ENCODE results near the gene RER1. TPM values are rescaled to one million over a fixed set of nuclear protein-coding genes. Genes with fewer than 3 reads are reported as not detected.
A peak's percentile ranks its signal among the peaks of the same experiment; 100 is the strongest.

RER1 gene
- total RNA-seq, 1 donor from 2014 or later = 197 TPM

- H3K36me3 ChIP-seq (ENCODE audit: insufficient read depth, low read length) = no peaks in the 10 kb centered on the region
- no peaks in the 10 kb centered on the region for H3K9me3 ChIP-seq (ENCODE audit: insufficient read depth, low read depth, low read length)
- no peak overlapping the region for H3K27ac ChIP-seq (ENCODE audit: low read depth, low read length)
- no peak for FAIRE-seq
- H3K9ac ChIP-seq (ENCODE audit: low read length) = no peak overlapping the region
- no peak overlapping the region for H3K4me3 ChIP-seq (ENCODE audit: insufficient read depth, low read depth, low read length)
- Mint-ChIP-seq H3K4me1 (ENCODE audit: low read depth, unreplicated experiment) (peaks cover 8% of the 10 kb centered on the region), H3K36me3 (ENCODE audit: low read depth, unreplicated experiment) (no peaks in the 10 kb centered on the region), H3K27ac (ENCODE audit: unreplicated experiment) (no peak overlapping the region), H3K4me3 (ENCODE audit: unreplicated experiment) (no peak overlapping the region), H3K27me3 (ENCODE audit: low read depth, unreplicated experiment) (peaks cover 8% of the 10 kb centered on the region), H3K9me3 (ENCODE audit: unreplicated experiment) (no peaks in the 10 kb centered on the region)
- no peak for DNase-seq (ENCODE audit: low read depth)
- H3K27me3 ChIP-seq (ENCODE audit: insufficient read depth, low read length) = peaks cover 3% of the 10 kb centered on the region
- TF ChIP-seq EZH2 (IDR thresholded peaks at IDR 0.05; ENCODE audit: insufficient read depth, low read length) (no peak), CTCF (IDR thresholded peaks at IDR 0.05; ENCODE audit: insufficient read depth, low read depth, low read length) (no peak)
- H3K4me2 ChIP-seq (ENCODE audit: low read length) = peak overlapping the region; percentile 38
- peaks cover 43% of the 10 kb centered on the region for H3K4me1 ChIP-seq (ENCODE audit: insufficient read depth, low read length)
- H4K20me1 ChIP-seq (ENCODE audit: insufficient read depth, low read length) = no peaks in the 10 kb centered on the region
- no peaks in the 10 kb centered on the region for H3K79me2 ChIP-seq (ENCODE audit: insufficient read depth, low read length)
- H2AFZ ChIP-seq (ENCODE audit: low read depth, low read length) = no peak overlapping the region
Measured at GRCh38 chr1:2446394-2446793, 54.8 kb downstream of the RER1 start.

GRCh38 chr1:2446861-2447260 lies 55.2 kb downstream of the RER1 start:
- peaks cover 3% of the 10 kb centered on the region for H3K27me3 ChIP-seq (ENCODE audit: insufficient read depth, low read length)
- TF ChIP-seq EZH2 (IDR thresholded peaks at IDR 0.05; ENCODE audit: insufficient read depth, low read length) = no peak
- no peak for TF ChIP-seq CTCF (IDR thresholded peaks at IDR 0.05; ENCODE audit: insufficient read depth, low read depth, low read length)
- H3K27ac ChIP-seq (ENCODE audit: low read depth, low read length) = no peak overlapping the region
- Mint-ChIP-seq H3K9me3 (ENCODE audit: unreplicated experiment) (no peaks in the 10 kb centered on the region), H3K27me3 (ENCODE audit: low read depth, unreplicated experiment) (peaks cover 7% of the 10 kb centered on the region), H3K4me3 (ENCODE audit: unreplicated experiment) (no peak overlapping the region), H3K4me1 (ENCODE audit: low read depth, unreplicated experiment) (peaks cover 10% of the 10 kb centered on the region), H3K27ac (ENCODE audit: unreplicated experiment) (no peak overlapping the region), H3K36me3 (ENCODE audit: low read depth, unreplicated experiment) (no peaks in the 10 kb centered on the region)
- H4K20me1 ChIP-seq (ENCODE audit: insufficient read depth, low read length) = no peaks in the 10 kb centered on the region
- H2AFZ ChIP-seq (ENCODE audit: low read depth, low read length) = no peak overlapping the region
- no peaks in the 10 kb centered on the region for H3K9me3 ChIP-seq (ENCODE audit: insufficient read depth, low read depth, low read length)
- no peak overlapping the region for H3K4me3 ChIP-seq (ENCODE audit: insufficient read depth, low read depth, low read length)
- DNase-seq (ENCODE audit: low read depth) = no peak
- no peaks in the 10 kb centered on the region for H3K79me2 ChIP-seq (ENCODE audit: insufficient read depth, low read length)
- no peak overlapping the region for H3K9ac ChIP-seq (ENCODE audit: low read length)
- H3K36me3 ChIP-seq (ENCODE audit: insufficient read depth, low read length) = no peaks in the 10 kb centered on the region
- peaks cover 45% of the 10 kb centered on the region for H3K4me1 ChIP-seq (ENCODE audit: insufficient read depth, low read length)
- peak overlapping the region; percentile 38 for H3K4me2 ChIP-seq (ENCODE audit: low read length)
- FAIRE-seq = no peak

GRCh38 chr1:2447276-2448097 lies 55.8 kb downstream of the RER1 start:
- no peak overlapping the region for H3K4me3 Mint-ChIP-seq (ENCODE audit: unreplicated experiment)
- H4K20me1 ChIP-seq (ENCODE audit: insufficient read depth, low read length) = no peaks in the 10 kb centered on the region
- no peaks in the 10 kb centered on the region for H3K79me2 ChIP-seq (ENCODE audit: insufficient read depth, low read length)
- no peaks in the 10 kb centered on the region for H3K9me3 ChIP-seq (ENCODE audit: insufficient read depth, low read depth, low read length)
- H3K27me3 ChIP-seq (ENCODE audit: insufficient read depth, low read length) = peaks cover 1% of the 10 kb centered on the region
- H3K4me1 Mint-ChIP-seq (ENCODE audit: low read depth, unreplicated experiment) = peaks cover 12% of the 10 kb centered on the region
- peak overlapping the region; percentile 7 for H3K27ac ChIP-seq (ENCODE audit: low read depth, low read length)
- no peaks in the 10 kb centered on the region for H3K36me3 Mint-ChIP-seq (ENCODE audit: low read depth, unreplicated experiment)
- H3K4me1 ChIP-seq (ENCODE audit: insufficient read depth, low read length) = peaks cover 52% of the 10 kb centered on the region
- no peak for FAIRE-seq
- TF ChIP-seq CTCF (IDR thresholded peaks at IDR 0.05; ENCODE audit: insufficient read depth, low read depth, low read length) (no peak), EZH2 (IDR thresholded peaks at IDR 0.05; ENCODE audit: insufficient read depth, low read length) (no peak)
- DNase-seq (ENCODE audit: low read depth) = no peak
- no peaks in the 10 kb centered on the region for H3K36me3 ChIP-seq (ENCODE audit: insufficient read depth, low read length)
- no peak overlapping the region for H3K9ac ChIP-seq (ENCODE audit: low read length)
- H2AFZ ChIP-seq (ENCODE audit: low read depth, low read length) = peak overlapping the region; percentile 51
- H3K9me3 Mint-ChIP-seq (ENCODE audit: unreplicated experiment) = no peaks in the 10 kb centered on the region
- H3K4me2 ChIP-seq (ENCODE audit: low read length) = peak overlapping the region; percentile 38
- H3K27ac Mint-ChIP-seq (ENCODE audit: unreplicated experiment) = no peak overlapping the region
- H3K27me3 Mint-ChIP-seq (ENCODE audit: low read depth, unreplicated experiment) = peaks cover 4% of the 10 kb centered on the region
- no peak overlapping the region for H3K4me3 ChIP-seq (ENCODE audit: insufficient read depth, low read depth, low read length)
